NCI-H187 treated with DMSO at 0.1 percent for 48 hours (cell line): ENCODE results near the gene PITX1.
"Not testable (repeated sequence)": the region's sequence is repeated elsewhere in the genome, so short reads cannot be mapped to it uniquely, and the experiment has no call there.

Experiments used
- DNase-seq: peaks from one replicate; lab custom pipeline; 2025; lab: John Stamatoyannopoulos, UW

Gene PITX1

GRCh38 chr5:135033901-135034235 lies at the start of gene PITX1:
Gene PITX1, minus strand, starts transcription at chr5:135034228. Its CDS starts 347 bp downstream, at chr5:135033881.
- no peak for DNase-seq

GRCh38 chr5:135083334-135083733 lies 49.3 kb upstream of the PITX1 start:
- not testable (repeated sequence) for DNase-seq

GRCh38 chr5:135081240-135081639 lies 47.2 kb upstream of the PITX1 start:
- no peak for DNase-seq

- no peak for DNase-seq
Observed at GRCh38 chr5:135079760-135080159, 45.7 kb upstream of the PITX1 start.

GRCh38 chr5:135079099-135079681 lies 45.2 kb upstream of the PITX1 start:
- no peak for DNase-seq

GRCh38 chr5:135076801-135077200 lies 42.8 kb upstream of the PITX1 start:
- DNase-seq = no peak

- DNase-seq = no peak
Observed at GRCh38 chr5:135076051-135076491, 42.0 kb upstream of the PITX1 start.

GRCh38 chr5:135075621-135076020 lies 41.6 kb upstream of the PITX1 start:
- DNase-seq = no peak

- no peak for DNase-seq
Observed at GRCh38 chr5:135073761-135074345, 39.8 kb upstream of the PITX1 start.

GRCh38 chr5:135072387-135073281 lies 38.6 kb upstream of the PITX1 start:
- DNase-seq = no peak

- DNase-seq = no peak
Observed at GRCh38 chr5:135071311-135071710, 37.3 kb upstream of the PITX1 start.

- no peak for DNase-seq
Observed at GRCh38 chr5:135069895-135070657, 36.0 kb upstream of the PITX1 start.

- no peak for DNase-seq
Observed at GRCh38 chr5:135069016-135069770, 35.2 kb upstream of the PITX1 start.

GRCh38 chr5:135067587-135067986 lies 33.6 kb upstream of the PITX1 start:
- no peak for DNase-seq

GRCh38 chr5:135066781-135067180 lies 32.8 kb upstream of the PITX1 start:
- no peak for DNase-seq

GRCh38 chr5:135065306-135066265 lies 31.6 kb upstream of the PITX1 start:
- DNase-seq = no peak

GRCh38 chr5:135064235-135064570 lies 30.2 kb upstream of the PITX1 start:
- no peak for DNase-seq

GRCh38 chr5:135063511-135064234 lies 29.6 kb upstream of the PITX1 start:
- no peak for DNase-seq

GRCh38 chr5:135063056-135063445 lies 29.0 kb upstream of the PITX1 start:
- DNase-seq = no peak
